MM.1S (cell line): ENCODE measurements around the gene SEL1L.

Experiments
- EZH2 ChIP-seq: fragments of 300-600 bp; sonication (generic); optimal IDR thresholded peaks from 2 replicates; pipeline ENCODE3; 2017; ENCODE audit warnings: low read depth, mild to moderate bottlenecking, antibody characterized with exemption, low read length, mixed read lengths
- EZH2phosphoT487 ChIP-seq: fragments of 300-600 bp; sonication (generic); IDR thresholded peaks from 2 replicates; pipeline ENCODE4 v1.6.1; 2018; ENCODE audit warnings: antibody characterized with exemption, low read length
- TF ChIP-seq, protein P1 (sequence below): fragments of 300-600 bp; sonication (generic); IDR thresholded peaks from 2 replicates; pipeline ENCODE4 v1.5.1; 2016; ENCODE audit warnings: antibody characterized with exemption, low read length, mixed read lengths

GRCh38 chr14:81525129-81525528 lies 8.5 kb downstream of the SEL1L start:
- TF ChIP-seq, protein P1, sequence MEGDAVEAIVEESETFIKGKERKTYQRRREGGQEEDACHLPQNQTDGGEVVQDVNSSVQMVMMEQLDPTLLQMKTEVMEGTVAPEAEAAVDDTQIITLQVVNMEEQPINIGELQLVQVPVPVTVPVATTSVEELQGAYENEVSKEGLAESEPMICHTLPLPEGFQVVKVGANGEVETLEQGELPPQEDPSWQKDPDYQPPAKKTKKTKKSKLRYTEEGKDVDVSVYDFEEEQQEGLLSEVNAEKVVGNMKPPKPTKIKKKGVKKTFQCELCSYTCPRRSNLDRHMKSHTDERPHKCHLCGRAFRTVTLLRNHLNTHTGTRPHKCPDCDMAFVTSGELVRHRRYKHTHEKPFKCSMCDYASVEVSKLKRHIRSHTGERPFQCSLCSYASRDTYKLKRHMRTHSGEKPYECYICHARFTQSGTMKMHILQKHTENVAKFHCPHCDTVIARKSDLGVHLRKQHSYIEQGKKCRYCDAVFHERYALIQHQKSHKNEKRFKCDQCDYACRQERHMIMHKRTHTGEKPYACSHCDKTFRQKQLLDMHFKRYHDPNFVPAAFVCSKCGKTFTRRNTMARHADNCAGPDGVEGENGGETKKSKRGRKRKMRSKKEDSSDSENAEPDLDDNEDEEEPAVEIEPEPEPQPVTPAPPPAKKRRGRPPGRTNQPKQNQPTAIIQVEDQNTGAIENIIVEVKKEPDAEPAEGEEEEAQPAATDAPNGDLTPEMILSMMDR = no peak
- no peak for TF ChIP-seq EZH2phosphoT487
- TF ChIP-seq EZH2 = no peak
